ENCODE data around the gene CDK11B.
"Not testable (repeated sequence)": the region's sequence is repeated elsewhere in the genome, so short reads cannot be mapped to it uniquely, and the experiment has no call there.

- TF ChIP-seq EZH2phosphoT487 (IDR thresholded peaks at IDR 0.05; ENCODE audit: insufficient read depth, low read depth); EZH2 (IDR thresholded peaks at IDR 0.05; ENCODE audit: insufficient read depth, poor library complexity, severe bottlenecking): not testable (repeated sequence)
Observed at GRCh38 chr1:1696431-1697357, 37.9 kb upstream of the CDK11B start.
